HL-60/S4 treated with phorbol 12-myristate 13-acetate at 8.2 ng/mL for 4 days and 3 days (cell line): ENCODE results near the gene NECTIN3.

Source experiments
- in situ Hi-C: fragments of 300-500 bp; cut with MboI; formaldehyde crosslinking; loops from 2 replicates; pipeline ENCODE4 v1.15.0; 2022; ENCODE audit warnings: low sequenced_read_pairs

NECTIN3 gene

DNA sequence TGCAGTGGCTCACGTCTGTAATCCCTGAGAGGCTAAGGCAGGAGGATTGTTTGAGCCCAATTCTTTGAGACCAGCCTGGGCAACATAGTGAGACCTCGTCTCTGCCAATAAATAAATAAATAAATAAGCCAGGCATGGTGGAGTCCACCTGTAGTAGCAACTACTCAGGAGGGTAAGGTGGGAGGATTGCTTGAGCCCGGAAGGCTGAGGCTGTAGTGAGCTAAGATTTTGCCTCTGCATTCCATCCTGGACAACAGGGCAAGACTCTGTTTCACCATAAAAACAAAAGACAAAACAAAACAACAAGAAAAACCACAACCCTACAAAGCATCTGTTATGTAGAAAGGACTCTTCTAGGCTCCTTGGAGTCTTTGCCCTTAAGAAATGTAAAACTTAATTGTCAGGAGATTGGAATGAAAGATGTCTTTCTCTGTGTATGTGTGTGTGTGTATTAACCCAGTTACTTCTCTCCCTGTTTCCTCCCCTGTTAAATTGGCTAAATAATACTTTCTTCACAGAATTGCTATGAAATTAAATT is 9.5 kb downstream of the NECTIN3 start:
- in situ Hi-C loops = no loop called here

DNA sequence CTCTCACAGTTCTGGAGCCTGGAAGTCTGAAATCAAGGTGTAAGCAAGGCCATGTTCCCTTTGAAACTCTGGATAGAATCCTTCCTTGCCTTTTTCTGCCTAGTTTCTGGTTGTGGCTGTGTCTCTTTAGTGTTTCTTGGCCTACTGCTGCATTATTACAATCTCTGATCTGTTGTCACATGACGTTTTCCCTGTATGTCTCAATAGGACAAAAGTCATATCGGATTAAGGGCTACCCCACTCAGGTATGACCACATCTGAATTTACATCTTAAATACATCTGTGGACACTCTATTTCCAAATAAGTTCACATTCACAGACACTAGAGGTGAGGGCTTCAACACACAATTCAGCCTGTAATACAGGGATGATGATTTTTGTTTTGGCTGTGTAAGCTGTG is 13.3 kb downstream of the NECTIN3 start:
- in situ Hi-C loops = no loop called here

DNA sequence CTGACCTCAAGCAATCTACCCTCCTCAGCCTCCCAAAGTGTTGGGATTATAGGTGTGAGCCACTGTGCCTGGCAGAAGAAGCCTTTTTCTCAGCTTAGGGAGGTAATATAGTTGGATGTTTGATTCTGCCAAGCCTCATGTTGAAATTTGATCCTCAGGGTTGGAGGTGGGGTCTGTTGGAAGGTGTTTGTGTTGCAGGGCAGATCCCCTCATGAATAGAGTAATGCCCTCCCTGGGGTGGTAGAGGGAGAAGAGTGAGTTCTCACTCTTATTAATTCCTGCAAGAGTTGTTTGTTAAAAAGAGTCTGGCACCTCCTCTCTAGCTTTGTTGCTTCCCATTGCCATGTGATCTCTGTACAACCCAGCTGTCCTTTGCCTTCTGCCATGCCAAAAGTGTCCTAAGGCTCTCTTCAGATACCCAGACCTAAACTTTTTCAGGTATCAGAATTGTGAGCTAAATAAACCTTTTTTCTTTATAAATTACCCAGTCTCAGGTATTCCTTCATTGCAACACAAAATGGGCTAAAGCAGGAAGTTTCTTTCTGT is 16.4 kb downstream of the NECTIN3 start:
- in situ Hi-C loops = no loop called here

DNA sequence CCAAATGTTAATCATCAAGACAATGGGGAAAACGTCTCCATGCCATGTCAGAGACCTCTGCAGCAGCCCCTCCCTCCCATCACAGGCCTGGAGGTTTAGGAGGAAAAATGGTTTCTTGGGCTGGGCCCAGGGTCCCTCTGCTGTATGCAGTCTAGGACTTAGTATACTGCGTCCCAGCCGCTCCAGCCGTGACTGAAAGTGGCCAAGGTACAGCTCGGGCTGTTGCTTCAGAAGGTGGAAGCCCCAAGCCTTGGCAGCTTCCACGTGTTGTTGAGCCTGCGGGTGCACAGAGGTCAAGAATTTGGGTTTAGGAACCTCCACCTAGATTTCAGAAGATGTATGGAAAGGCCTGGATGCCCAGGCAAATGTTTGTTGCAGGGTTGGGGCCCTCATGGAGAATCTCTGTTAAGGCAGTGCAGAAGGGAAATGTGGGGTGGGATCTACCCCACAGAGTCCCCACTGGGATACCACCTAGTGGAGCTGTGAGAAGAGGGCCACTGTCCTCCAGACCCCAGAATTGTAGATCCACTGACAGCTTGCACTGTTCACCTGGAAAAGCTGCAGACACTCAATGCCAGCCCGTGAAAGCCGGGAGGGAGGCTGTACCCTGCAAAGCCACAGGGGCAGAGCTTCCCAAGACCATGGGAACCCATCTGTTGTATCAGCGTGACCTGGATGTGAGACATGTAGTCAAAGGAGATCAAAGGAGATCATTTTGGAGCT is 25.0 kb downstream of the NECTIN3 start:
- in situ Hi-C loops = no loop called here

DNA sequence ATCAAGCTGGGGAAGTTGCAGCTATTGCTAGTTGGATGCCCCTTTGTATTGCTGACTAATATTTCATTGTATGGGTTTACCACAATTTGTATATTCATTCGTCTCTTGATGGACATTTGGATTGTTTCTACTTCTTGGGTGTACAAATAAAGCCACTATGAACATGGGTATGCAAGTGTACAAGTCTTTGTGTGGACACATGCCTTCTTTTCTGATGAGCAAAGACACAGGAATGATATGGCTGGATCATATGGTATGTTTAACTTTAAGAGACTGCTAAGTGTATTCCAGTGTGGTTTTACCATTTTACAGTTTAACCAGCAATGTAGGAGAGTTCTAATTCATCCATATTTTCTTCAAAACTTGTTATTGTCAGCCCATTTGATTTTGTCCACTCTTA is 32.2 kb downstream of the NECTIN3 start:
- in situ Hi-C loops = no loop called here

DNA sequence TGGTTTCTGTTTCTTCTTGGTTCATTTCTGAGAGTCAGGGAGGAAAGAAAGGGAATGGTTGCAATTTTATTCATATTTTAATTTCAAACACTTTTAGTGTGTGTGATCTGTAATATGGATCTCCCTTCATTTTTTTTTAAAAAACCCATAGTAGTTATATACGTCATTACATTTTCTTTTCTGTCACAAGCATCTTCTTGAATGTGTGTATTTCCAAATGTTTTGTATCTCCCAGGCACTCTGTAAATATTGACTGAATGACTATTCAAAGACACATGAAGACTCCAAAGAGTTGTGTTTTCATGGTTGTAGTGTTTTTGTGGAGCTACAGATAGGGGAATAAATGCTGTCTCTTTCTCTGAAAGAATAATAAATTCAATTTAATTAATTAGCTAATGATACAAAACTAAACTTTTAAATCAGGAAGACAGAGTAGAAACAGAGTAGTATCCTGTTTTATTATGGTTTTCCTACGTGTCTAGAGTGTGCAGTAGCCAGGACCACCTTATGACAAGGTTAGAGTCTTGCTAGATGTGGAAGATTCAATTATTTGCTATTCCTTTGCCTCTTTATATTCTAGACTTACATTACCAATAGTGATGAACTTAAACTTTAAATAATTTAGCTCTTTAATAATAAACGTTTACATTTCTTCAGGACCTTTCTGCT is 35.5 kb downstream of the NECTIN3 start:
- in situ Hi-C loops = no loop called here

DNA sequence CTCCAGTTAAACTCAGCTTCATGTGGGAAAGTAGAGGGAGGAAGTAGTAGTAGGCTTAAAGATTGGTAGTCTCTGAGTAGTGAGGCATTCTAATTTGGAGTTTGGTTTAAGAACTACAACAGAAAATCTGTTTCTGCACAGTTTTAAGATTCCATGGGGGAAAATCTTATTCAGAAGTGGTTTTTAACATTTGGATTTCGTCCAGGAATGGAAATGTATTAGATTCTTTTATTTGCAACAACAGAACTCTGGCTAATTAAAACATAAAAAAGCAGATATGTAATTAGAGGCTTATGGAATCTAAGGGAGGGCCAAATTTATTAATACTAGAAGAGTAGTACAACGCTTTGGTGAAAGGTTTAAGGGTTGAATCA is 36.0 kb downstream of the NECTIN3 start:
- in situ Hi-C loops = no loop called here

DNA sequence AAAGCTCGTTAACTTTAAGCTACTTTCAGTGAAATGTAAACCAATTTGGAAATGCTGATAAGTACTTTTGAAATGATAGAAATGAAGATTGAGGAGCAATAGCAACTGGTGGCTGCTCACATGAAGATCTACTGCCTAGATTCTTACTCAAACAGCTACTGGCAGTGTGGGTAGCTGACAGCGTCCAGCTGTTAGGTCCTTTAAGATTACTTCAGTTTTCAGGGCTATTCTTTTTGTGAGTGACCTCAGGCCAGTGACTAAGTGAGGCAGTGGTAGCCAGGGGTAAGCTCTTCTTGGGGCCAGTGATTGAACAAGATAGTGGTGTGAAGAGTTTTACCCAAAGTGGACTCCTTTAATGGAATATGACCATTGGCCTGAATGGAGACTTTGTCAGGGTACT is 41.3 kb downstream of the NECTIN3 start:
- in situ Hi-C loops = no loop called here

DNA sequence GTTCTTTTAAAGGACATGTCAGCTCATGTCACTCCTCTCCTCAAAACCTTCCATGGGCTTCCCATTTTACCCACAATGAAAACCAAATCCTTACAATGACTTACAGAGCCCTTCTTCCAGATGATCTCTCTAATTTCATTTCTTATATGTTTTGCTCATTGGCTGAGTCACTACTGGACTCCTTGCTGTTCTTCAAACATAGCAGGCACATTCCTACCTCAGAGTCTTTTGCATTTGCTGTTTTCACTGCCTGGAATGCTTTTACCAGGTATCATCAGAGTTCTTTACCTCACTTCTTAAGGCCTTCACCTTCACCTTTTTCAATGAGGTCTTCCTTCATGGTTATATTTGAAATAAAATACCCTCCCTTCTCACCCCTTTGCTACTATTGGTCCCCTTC is 57.3 kb downstream of the NECTIN3 start:
- in situ Hi-C loops = no loop called here

DNA sequence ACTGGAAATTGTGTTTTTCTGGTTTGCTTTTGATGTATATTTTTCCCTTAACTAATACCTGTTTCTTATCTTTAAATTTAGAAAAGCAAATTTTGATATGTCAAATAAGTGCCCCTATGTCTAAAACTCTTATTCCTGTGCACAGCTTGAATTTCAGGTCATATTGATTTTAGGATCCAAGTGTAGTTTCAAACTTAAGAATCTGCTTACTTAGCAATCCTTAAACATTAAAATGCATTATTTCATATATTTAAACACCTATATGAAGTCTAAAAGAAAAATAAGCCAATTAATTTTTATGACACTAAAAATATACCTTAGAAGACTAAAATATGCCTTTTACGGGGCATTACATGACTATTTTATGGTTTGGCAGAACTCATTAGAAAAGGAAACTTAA is 59.2 kb downstream of the NECTIN3 start:
- in situ Hi-C loops = no loop called here

DNA sequence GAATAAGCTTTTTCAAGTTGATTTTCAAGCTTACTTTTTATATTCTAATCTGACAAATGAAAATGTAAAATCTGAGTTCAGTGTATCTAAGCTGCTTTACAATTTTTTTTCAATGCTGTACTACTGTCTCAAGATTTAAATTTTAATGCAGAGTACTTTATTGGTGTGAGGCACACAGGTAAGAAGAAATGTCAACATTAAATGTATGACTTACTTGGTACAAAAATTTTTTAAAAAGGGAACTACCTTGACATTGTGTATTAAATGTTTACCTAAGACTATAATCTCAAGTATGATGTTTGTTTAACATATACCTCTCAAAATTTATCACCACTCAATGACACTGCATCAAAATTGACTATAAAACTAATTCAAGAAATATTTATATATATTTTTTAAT is 62.7 kb downstream of the NECTIN3 start:
- in situ Hi-C loops = no loop called here

DNA sequence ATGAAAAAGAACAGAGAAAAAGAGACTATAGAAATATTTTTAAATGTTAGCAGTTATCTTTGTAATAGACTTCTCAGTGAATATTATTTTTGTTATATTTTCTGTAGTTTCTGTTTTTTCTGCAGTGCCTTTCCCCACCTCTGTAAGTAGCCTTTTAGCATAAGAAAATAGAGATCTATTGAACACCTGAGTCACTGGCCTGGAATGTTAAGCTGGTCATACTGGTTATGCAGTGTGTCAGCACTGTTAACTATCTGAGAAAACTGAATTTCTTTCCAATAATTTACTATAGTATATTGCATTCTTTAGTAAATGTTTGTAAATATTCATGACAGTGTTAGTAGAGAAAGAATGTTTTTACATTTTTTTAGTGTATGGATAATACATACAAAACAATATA is 79.8 kb downstream of the NECTIN3 start:
- in situ Hi-C loops = no loop called here

DNA sequence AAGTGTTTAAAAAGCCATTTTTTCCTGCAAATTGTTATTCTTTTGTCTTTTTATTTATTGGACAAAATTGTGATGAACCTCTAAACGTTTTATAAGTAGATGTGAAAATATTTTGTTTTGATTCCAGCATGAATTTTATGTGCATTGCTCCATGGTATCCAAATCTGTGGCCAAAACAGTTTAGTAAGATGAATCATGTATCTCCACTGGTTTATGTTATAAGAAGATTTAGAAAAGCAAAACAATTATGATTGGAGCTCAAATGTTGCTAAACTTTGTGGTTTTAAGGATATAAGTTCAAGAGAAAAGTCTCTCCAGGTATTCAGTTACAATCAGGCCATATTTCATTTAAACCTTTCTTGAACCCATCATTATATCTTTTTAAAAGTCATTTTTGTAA is 80.9 kb downstream of the NECTIN3 start:
- in situ Hi-C loops = no loop called here

DNA sequence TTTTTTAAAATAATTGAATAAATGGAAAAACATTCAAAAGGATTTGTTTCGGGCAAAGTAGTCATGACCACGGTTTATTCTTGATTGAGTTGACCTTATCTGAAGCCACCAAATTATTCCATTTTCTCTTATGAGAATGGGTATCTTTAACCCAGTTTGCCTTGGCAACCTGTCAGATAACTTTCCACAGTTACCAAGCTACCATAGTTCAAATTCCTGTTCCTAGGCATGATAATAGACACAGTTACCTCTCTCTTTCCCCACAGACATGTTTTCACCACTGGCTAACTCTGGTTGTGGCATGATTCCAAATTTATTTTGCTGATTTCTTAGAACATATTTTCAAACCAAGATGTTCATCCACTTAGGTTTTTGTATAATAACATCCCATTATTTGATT is 84.9 kb downstream of the NECTIN3 start:
- in situ Hi-C loops = no loop called here

DNA sequence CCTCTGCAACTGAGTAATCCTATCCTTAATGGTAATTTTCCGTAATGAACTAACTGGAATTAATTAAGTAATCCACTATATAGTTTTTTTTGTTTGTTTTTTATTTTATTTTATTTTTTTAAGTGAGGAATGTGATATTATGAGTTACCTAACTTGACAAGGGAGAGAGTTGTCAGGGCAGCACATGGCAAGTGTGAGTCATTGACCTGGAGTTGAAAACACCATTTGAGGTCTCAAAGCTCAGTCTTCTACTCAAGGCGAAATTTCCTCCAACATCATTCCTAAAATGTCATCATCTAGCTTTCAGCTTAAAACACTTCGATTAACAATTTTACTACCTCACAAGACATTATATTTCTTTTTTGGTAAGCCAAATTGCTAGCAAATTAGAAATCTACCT is 87.8 kb downstream of the NECTIN3 start:
- in situ Hi-C loops = no loop called here

DNA sequence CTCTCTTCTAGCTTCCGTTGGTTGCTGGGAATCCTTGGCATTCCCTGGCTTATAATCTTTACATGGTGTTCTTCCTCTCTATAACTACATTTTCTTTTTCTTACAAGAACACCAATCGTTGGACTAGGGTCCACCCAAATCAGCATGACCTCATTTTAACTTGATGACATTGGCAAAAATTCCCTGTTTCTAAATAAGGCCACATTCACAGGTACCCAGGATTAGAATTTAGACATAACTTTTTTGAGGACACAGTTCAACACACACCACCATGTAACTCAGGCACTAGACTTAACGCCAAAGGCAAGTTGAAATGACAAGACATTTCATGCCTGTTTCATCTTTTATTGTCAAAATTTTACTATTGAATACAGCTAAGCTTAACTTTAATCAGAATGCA is 93.0 kb downstream of the NECTIN3 start:
- in situ Hi-C loops = no loop called here

DNA sequence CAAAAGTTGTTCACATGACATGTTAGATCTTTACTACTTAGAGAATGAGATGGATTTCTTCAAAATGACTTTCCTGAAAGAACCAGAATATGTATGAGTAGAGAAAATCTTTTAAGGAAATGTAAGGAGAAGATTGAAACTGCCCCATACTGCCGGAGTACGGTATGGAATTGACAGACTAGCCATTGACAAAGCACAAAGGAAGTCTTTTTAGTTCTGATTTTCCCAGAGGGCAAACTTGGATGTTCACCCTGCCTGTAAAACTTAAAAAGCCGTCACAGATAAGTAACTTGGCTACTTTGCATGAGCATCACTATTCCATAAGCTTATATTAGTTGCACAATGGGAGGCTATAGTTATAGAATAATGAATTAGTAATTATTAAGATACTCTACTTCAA is 93.8 kb downstream of the NECTIN3 start:
- in situ Hi-C loops = no loop called here

DNA sequence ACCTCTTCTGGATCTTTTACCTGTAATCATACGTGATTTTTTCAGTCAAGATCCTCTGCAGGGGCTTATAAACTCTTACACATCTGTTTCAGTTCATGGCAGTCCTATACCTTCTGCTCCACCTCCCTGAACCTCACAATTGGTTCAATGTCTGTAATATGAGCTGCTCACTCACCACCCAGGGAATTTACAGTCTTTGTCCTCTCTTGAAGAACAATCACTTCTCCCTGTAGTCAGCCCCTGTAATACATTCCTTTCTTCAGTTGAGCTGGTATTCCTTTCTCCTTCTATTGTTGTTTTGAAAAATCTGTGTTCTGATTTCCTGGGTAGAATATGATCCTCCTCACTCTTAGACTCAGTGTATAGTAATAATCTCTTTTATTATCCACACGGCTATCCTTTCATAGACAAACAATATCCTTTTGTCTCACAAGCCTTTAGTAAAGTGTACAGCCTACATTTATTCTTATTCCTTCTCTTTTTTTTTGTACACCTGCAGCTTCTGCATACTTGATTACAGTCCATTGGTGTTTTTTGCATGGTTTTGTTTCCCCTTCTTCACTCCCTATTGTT is 101.8 kb downstream of the NECTIN3 start:
- in situ Hi-C loops = no loop called here

DNA sequence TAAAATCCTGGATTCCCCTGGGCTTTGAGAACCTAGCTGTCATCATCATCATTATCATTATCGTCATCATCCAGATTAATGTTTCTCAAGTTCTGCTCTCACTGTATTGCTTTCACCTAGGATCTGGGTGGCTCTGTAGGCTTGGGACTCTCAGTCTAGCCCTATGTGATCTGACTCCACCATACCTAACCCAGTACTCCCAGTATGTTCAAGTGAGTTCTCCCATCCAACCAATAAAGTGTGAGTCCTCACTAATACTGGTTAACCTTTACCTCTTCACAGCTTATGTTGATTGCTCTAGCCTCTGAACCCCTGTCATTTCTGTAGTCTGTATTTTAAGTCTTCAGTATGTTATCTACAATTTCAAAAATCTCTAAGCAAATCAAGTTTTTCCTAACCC is 102.3 kb downstream of the NECTIN3 start:
- in situ Hi-C loops = no loop called here

DNA sequence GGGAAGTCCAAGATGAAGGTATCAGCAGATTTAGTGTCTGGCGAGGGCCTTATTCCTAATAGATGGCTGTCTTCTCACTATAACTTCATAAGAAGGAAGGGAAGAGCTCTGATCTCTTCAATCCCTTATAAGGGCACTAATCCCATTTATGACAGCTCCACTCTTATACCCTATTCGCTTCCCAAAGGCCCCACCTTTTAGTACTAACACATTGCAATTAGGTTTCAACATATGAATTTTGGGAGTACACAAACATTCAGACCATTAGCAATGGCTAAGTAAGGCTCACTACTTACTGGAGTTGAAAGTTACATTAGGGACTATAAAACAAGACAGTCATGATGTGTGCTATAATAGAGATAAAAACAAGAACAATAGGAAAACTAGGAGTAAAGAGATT is 118.9 kb downstream of the NECTIN3 start:
- in situ Hi-C loops = no loop called here

DNA sequence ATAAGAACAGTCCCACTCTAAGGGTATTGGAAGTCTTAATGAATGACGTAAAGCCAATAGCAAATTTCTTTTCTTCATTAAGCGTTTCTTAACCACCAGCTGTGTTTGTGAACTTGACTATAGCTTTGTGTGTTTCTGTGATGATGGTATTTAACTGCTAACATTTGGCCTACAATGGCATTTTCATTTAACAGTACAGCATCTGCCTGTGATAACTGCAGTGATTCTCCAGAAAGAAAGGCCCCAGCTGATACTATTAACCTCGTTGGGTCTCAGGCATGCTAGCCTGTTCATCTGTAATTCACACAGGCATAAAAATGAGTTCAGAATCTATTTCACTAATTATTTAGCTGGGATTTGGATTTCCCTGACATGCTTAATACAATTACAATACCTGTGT is 121.9 kb downstream of the NECTIN3 start:
- in situ Hi-C loops = no loop called here

DNA sequence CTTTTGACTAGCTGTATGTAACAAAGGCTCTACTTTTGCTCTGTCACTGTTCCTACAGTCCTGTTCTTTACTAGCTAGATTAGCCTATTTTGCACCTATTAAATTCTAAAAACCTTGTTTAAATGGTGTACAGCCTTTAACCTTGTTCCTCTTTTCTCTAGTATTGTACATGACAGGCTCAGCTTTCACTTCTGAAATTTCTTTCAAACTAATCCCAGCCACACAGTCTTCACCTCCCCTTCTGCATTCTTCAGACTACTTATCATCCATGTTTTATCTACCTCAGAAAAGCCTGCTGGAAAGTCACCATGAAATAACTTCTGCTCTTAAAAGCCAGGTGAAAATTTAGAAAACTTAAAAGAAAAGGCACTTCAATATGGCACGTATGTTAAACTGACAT is 122.4 kb downstream of the NECTIN3 start:
- in situ Hi-C loops = no loop called here
